GM20431 (cell line): ENCODE data around the gene NLRC5.

Experiments used
- in situ Hi-C: fragments of 300-500 bp; cut with MseI, MboI; formaldehyde crosslinking; loops from one replicate; pipeline ENCODE4 v1.15.0; 2020; ENCODE audit warnings: low sequenced_read_pairs; ENCODE audit not compliant: unreplicated experiment

Gene NLRC5

GRCh38 chr16:57020651-57021050, 31.3 kb downstream of the NLRC5 start:
- in situ Hi-C loops = no loop called here

GRCh38 chr16:57021757-57022156, 32.4 kb downstream of the NLRC5 start:
- in situ Hi-C loops = no loop called here

- in situ Hi-C loops = no loop called here
Observed at GRCh38 chr16:57022445-57022844, 33.1 kb downstream of the NLRC5 start.

- in situ Hi-C loops = no loop called here
Observed at GRCh38 chr16:57023541-57024249, 34.3 kb downstream of the NLRC5 start.

GRCh38 chr16:57024894-57025680, 35.7 kb downstream of the NLRC5 start:
- in situ Hi-C loops = no loop called here

- in situ Hi-C loops = no loop called here
Observed at GRCh38 chr16:57025941-57026777, 36.8 kb downstream of the NLRC5 start.

- in situ Hi-C loops = no loop called here
Observed at GRCh38 chr16:57026778-57027062, 37.4 kb downstream of the NLRC5 start.

- in situ Hi-C loops = no loop called here
Observed at GRCh38 chr16:57027067-57027466, 37.7 kb downstream of the NLRC5 start.

GRCh38 chr16:57028086-57028485, 38.7 kb downstream of the NLRC5 start:
- in situ Hi-C loops = no loop called here

- in situ Hi-C loops = no loop called here
Observed at GRCh38 chr16:57029161-57030160, 40.1 kb downstream of the NLRC5 start.

- in situ Hi-C loops = no loop called here
Observed at GRCh38 chr16:57030346-57030902, 41.1 kb downstream of the NLRC5 start.

GRCh38 chr16:57031156-57031555, 41.8 kb downstream of the NLRC5 start:
- in situ Hi-C loops = no loop called here

GRCh38 chr16:57032346-57032745, 43.0 kb downstream of the NLRC5 start:
- in situ Hi-C loops = no loop called here

- in situ Hi-C loops = no loop called here
Observed at GRCh38 chr16:57032931-57033330, 43.6 kb downstream of the NLRC5 start.

GRCh38 chr16:57036315-57036714, 47.0 kb downstream of the NLRC5 start:
- in situ Hi-C loops = no loop called here

GRCh38 chr16:57036945-57037344, 47.6 kb downstream of the NLRC5 start:
- in situ Hi-C loops = no loop called here

GRCh38 chr16:57038166-57038565, 48.8 kb downstream of the NLRC5 start:
- in situ Hi-C loops = no loop called here

- in situ Hi-C loops = no loop called here
Observed at GRCh38 chr16:57039148-57039812, 49.9 kb downstream of the NLRC5 start.
